GM10248 (cell line): ENCODE results near the gene CCDC148.

Experiments
- CTCF ChIA-PET: fragments of 300-600 bp; sonication (Branson Sonifier 250); formaldehyde crosslinking; extraction: SDS; loops from one replicate; lab custom pipeline; 2021; ENCODE audit warnings: antibody characterized with exemption; lab: Yijun Ruan, JAX
- POLR2A ChIA-PET: fragments of 350-650 bp; sonication (Branson Sonifier 250); formaldehyde crosslinking; extraction: SDS; loops from one replicate; lab custom pipeline; 2020; ENCODE audit warnings: antibody characterized with exemption; lab: Yijun Ruan, JAX
- DNase-seq: peaks from one replicate; pipeline ENCODE4 v3.0.0; 2012; ENCODE audit errors: extremely low spot score
- TF ChIP-seq, protein P1 (sequence below): IDR thresholded peaks from 2 replicates; pipeline ENCODE4 v1.5.1; 2012; ENCODE audit warnings: mild to moderate bottlenecking, low read depth; ENCODE audit errors: extremely low read depth, missing control alignments, control extremely low read depth

Gene CCDC148

GRCh38 chr2:158391361-158391760 is 65.2 kb downstream of the CCDC148 start:
- POLR2A ChIA-PET, result no interaction called here
- CTCF ChIA-PET, result no interaction called here
- no peak for DNase-seq
- TF ChIP-seq, protein P1, sequence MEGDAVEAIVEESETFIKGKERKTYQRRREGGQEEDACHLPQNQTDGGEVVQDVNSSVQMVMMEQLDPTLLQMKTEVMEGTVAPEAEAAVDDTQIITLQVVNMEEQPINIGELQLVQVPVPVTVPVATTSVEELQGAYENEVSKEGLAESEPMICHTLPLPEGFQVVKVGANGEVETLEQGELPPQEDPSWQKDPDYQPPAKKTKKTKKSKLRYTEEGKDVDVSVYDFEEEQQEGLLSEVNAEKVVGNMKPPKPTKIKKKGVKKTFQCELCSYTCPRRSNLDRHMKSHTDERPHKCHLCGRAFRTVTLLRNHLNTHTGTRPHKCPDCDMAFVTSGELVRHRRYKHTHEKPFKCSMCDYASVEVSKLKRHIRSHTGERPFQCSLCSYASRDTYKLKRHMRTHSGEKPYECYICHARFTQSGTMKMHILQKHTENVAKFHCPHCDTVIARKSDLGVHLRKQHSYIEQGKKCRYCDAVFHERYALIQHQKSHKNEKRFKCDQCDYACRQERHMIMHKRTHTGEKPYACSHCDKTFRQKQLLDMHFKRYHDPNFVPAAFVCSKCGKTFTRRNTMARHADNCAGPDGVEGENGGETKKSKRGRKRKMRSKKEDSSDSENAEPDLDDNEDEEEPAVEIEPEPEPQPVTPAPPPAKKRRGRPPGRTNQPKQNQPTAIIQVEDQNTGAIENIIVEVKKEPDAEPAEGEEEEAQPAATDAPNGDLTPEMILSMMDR, result no peak

- TF ChIP-seq, protein P1, result no peak
- POLR2A ChIA-PET, result no interaction called here
- DNase-seq, result no peak
- CTCF ChIA-PET, result no interaction called here
Observed at GRCh38 chr2:158388159-158388558, 68.4 kb downstream of the CCDC148 start.

DNA sequence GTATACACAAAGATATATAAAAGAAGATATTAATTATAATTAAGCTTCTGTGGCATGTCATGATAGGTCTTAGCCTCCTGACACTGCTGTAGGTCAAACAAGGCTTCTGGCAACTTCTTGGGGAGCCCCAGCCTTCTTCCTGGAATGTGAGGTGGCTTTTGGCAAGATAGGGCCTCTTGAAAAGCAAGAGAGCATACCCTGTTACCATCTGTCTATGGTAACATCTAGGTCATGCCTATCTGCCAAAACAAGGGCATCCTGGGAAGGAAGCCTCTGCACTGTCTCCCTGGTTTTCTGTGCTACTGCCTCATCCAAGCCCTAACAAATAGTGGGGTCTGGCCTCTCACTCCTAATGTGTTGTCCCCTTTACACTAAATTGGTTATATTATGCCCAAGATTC is 70.9 kb downstream of the CCDC148 start:
- CTCF ChIA-PET, result no interaction called here
- TF ChIP-seq, protein P1, result no peak
- DNase-seq, result no peak
- POLR2A ChIA-PET, result no interaction called here

- TF ChIP-seq, protein P1, result no peak
- DNase-seq, result no peak
- POLR2A ChIA-PET, result no interaction called here
- CTCF ChIA-PET, result no interaction called here
Observed at GRCh38 chr2:158381978-158382377, 74.6 kb downstream of the CCDC148 start.

- no peak for DNase-seq
- ChIA-PET CTCF (no interaction called here), POLR2A (no interaction called here)
- TF ChIP-seq, protein P1, result no peak
Observed at GRCh38 chr2:158381205-158381604, 75.3 kb downstream of the CCDC148 start.

DNA sequence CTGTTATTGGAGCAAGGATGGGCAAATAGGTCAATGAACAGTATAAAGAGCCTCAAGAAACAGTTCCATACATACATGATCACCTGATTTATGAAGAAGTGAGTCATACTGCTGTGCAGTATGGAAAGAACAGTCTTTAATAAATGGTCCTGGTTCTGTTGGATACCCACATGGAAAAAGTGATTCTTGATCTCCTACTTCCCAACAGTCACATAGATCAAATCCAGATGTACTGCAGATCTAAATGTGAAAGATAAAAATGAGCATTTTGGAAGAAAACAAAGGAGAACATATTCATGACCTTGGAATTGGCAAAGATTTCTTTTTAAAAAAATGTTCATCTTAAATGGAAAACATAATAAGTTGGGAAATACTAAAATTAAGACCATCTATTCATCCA is 75.8 kb downstream of the CCDC148 start:
- DNase-seq, result no peak
- ChIA-PET POLR2A (no interaction called here), CTCF (no interaction called here)
- TF ChIP-seq, protein P1, result no peak

DNA sequence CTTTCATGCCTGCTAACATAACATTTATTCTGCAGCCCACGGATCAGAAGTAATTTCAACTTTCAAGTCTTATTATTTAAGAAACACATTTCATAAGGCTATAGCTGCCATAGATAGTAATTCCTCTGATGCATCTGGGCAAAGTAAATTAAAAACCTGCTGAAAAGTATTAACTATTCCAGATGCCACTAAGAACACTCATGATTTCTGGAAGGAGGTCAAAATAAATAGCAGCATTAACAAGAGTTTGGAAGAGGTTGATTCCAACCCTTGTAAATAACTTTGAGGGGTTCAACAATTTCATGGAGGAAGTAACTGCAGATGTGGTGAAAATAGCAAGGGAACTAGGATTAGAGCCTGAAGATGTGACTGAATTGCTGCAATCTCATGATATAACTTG is 77.6 kb downstream of the CCDC148 start:
- DNase-seq, result no peak
- ChIA-PET CTCF (no interaction called here), POLR2A (no interaction called here)
- TF ChIP-seq, protein P1, result no peak
